IMR-90 (cell line): Measurements from ENCODE around the gene NADSYN1. TPM values are rescaled to one million over a fixed set of nuclear protein-coding genes. Genes with fewer than 3 reads are reported as not detected.

Experiments used
- ATAC-seq: fragments of 200-7000 bp; cut with Tn5 transposase; 2 replicates; pipeline ENCODE4 v1.9.1; 2020; ENCODE audit warnings: low read depth, mild to moderate bottlenecking, moderate library complexity
- BruUV-seq: library from RNA; stranded (reverse); fragments of 400-500 nt; replicated peaks from 2 replicates; lab custom pipeline; 2021; lab: Mats Ljungman, UMichigan
- CTCF ChIA-PET: fragments of 300-600 bp; formaldehyde crosslinking; extraction: SDS; loops from one replicate; lab custom pipeline; 2021; ENCODE audit warnings: antibody characterized with exemption; lab: Yijun Ruan, JAX
- POLR2A ChIA-PET: fragments of 300-600 bp; sonication (Branson Sonifier 250); formaldehyde crosslinking; loops from one replicate; lab custom pipeline; 2022; ENCODE audit warnings: antibody characterized with exemption; ENCODE audit not compliant: unreplicated experiment; lab: Charles Lee
- DNase-seq: peaks from one replicate; pipeline ENCODE4 v3.0.0; 2013
- H2AFZ ChIP-seq: replicated peaks from 2 replicates; pipeline ENCODE3; 2013; ENCODE audit warnings: low read length, mild to moderate bottlenecking; ENCODE audit not compliant: poor library complexity
- H2AK5ac ChIP-seq: 2 replicates; pipeline ENCODE4 v1.6.1; 2013; ENCODE audit warnings: low read depth, low read length, inconsistent platforms
- H2AK9ac ChIP-seq: replicated peaks from 2 replicates; pipeline ENCODE3; 2013; ENCODE audit warnings: mild to moderate bottlenecking, low read depth, low read length, moderate library complexity; ENCODE audit not compliant: poor library complexity
- H2BK120ac ChIP-seq: 2 replicates; pipeline ENCODE4 v1.6.1; 2013; ENCODE audit warnings: low read depth, low read length, inconsistent platforms
- H2BK15ac ChIP-seq: 3 replicates; pipeline ENCODE4 v1.6.1; 2013; ENCODE audit warnings: low read depth, low read length, inconsistent platforms
- H2BK20ac ChIP-seq: 2 replicates; pipeline ENCODE4 v1.6.1; 2013; ENCODE audit warnings: low read depth, mild to moderate bottlenecking, inconsistent platforms, low read length, moderate library complexity
- H2BK5ac ChIP-seq: 2 replicates; pipeline ENCODE4 v1.6.1; 2013; ENCODE audit warnings: mild to moderate bottlenecking, low read depth, low read length, inconsistent platforms; ENCODE audit not compliant: poor library complexity, severe bottlenecking
- H3K14ac ChIP-seq: replicated peaks from 2 replicates; pipeline ENCODE4 v1.6.1; 2013; ENCODE audit warnings: low read depth, low read length, inconsistent platforms
- H3K18ac ChIP-seq: 2 replicates; pipeline ENCODE4 v1.6.1; 2013; ENCODE audit warnings: low read depth, low read length, control low read depth
- H3K23ac ChIP-seq: 2 replicates; pipeline ENCODE4 v1.6.1; 2013; ENCODE audit warnings: low read depth, low read length, inconsistent platforms
- H3K27ac ChIP-seq: 2 replicates; pipeline ENCODE4 v1.5.1; 2013; ENCODE audit warnings: mild to moderate bottlenecking, control low read depth, low read length; ENCODE audit not compliant: insufficient read depth
- H3K27me3 ChIP-seq: 2 replicates; pipeline ENCODE4 v1.6.1; 2013; ENCODE audit warnings: low read length; ENCODE audit not compliant: control insufficient read depth, insufficient read depth
- H3K36me3 ChIP-seq: 2 replicates; pipeline ENCODE4 v1.6.1; 2013; ENCODE audit warnings: low read length, mixed read lengths; ENCODE audit not compliant: control insufficient read depth, insufficient read depth
- H3K4ac ChIP-seq: 2 replicates; pipeline ENCODE4 v1.6.1; 2013; ENCODE audit warnings: low read depth, low read length, inconsistent platforms
- H3K4me1 ChIP-seq: 2 replicates; pipeline ENCODE4 v1.6.1; 2013; ENCODE audit warnings: low read length, mixed read lengths; ENCODE audit not compliant: control insufficient read depth, insufficient read depth
- H3K4me2 ChIP-seq: 2 replicates; pipeline ENCODE4 v1.6.1; 2013; ENCODE audit warnings: low read depth, mild to moderate bottlenecking, control low read depth, low read length, moderate library complexity
- H3K4me3 ChIP-seq: 2 replicates; pipeline ENCODE4 v1.5.1; 2013; ENCODE audit warnings: low read depth, mild to moderate bottlenecking, control low read depth, low read length, moderate library complexity; ENCODE audit not compliant: insufficient read depth
- H3K56ac ChIP-seq: 2 replicates; pipeline ENCODE4 v1.6.1; 2013; ENCODE audit warnings: low read length, inconsistent platforms; ENCODE audit not compliant: insufficient read depth; ENCODE audit errors: extremely low read depth
- H3K79me1 ChIP-seq, 2 experiments: 2 replicates each; pipeline ENCODE4 v1.6.1; 2013; ENCODE audit warnings: low read length in 2 of 2, inconsistent platforms in 1 of 2, low read depth in 1 of 2
- H3K9ac ChIP-seq: 2 replicates; pipeline ENCODE4 v1.6.1; 2013; ENCODE audit warnings: low read depth, low read length, control low read depth
- H3K9me1 ChIP-seq: 2 replicates; pipeline ENCODE4 v1.6.1; 2013; ENCODE audit warnings: low read length, inconsistent platforms; ENCODE audit not compliant: insufficient read depth
- H3K9me3 ChIP-seq: 2 replicates; pipeline ENCODE4 v1.6.1; 2013; ENCODE audit warnings: low read length; ENCODE audit not compliant: control insufficient read depth, insufficient read depth
- H4K20me1 ChIP-seq: 2 replicates; pipeline ENCODE4 v1.6.1; 2013; ENCODE audit warnings: low read length, inconsistent platforms; ENCODE audit not compliant: insufficient read depth
- H4K5ac ChIP-seq: 2 replicates; pipeline ENCODE4 v1.6.1; 2013; ENCODE audit warnings: mild to moderate bottlenecking, low read depth, low read length, control low read depth
- H4K8ac ChIP-seq, 2 experiments: 2 replicates each; pipeline ENCODE4 v1.6.1; 2013; ENCODE audit warnings: low read depth in 2 of 2, low read length in 2 of 2, control low read depth in 1 of 2, inconsistent platforms in 1 of 2
- H4K91ac ChIP-seq: 2 replicates; pipeline ENCODE4 v1.6.1; 2013; ENCODE audit warnings: low read depth, low read length, inconsistent platforms; ENCODE audit not compliant: insufficient read depth
- BHLHE40 ChIP-seq: fragments of 150-350 bp; IDR thresholded peaks from 2 replicates; pipeline ENCODE4 v1.6.1; 2016; ENCODE audit warnings: mild to moderate bottlenecking, low read depth, low read length
- CEBPB ChIP-seq: IDR thresholded peaks from 2 replicates; pipeline ENCODE4 v1.6.1; 2012; ENCODE audit warnings: low read depth, low read length, improper control_type of control experiment
- CHD1 ChIP-seq: IDR thresholded peaks from 2 replicates; pipeline ENCODE4 v1.6.1; 2012; ENCODE audit warnings: low read depth, low read length, improper control_type of control experiment
- FOS ChIP-seq: fragments of 150-350 bp; IDR thresholded peaks from 2 replicates; pipeline ENCODE4 v1.6.1; 2016; ENCODE audit warnings: low read depth, low read length
- MAFK ChIP-seq: IDR thresholded peaks from 2 replicates; pipeline ENCODE4 v1.6.1; 2012; ENCODE audit warnings: low read depth, low read length, improper control_type of control experiment
- MAZ ChIP-seq: IDR thresholded peaks from 2 replicates; pipeline ENCODE4 v1.6.1; 2012; ENCODE audit warnings: low read depth, mild to moderate bottlenecking, low read length, improper control_type of control experiment, moderate library complexity, borderline replicate concordance
- MXI1 ChIP-seq: IDR thresholded peaks from 2 replicates; pipeline ENCODE4 v1.6.1; 2012; ENCODE audit warnings: low read depth, mild to moderate bottlenecking, low read length, moderate library complexity, borderline replicate concordance
- NFE2L2 ChIP-seq: fragments of 150-350 bp; IDR thresholded peaks from 2 replicates; pipeline ENCODE4 v1.6.1; 2016; ENCODE audit warnings: low read depth, mild to moderate bottlenecking, low read length
- POLR2A ChIP-seq: IDR thresholded peaks from 2 replicates; pipeline ENCODE4 v1.6.1; 2012; ENCODE audit warnings: mild to moderate bottlenecking, low read depth, low read length
- RAD21 ChIP-seq: IDR thresholded peaks from 2 replicates; pipeline ENCODE4 v1.6.1; 2012; ENCODE audit warnings: low read length, improper control_type of control experiment
- RCOR1 ChIP-seq: IDR thresholded peaks from 2 replicates; pipeline ENCODE4 v1.6.1; 2012; ENCODE audit warnings: mild to moderate bottlenecking, low read length, improper control_type of control experiment; ENCODE audit not compliant: insufficient replicate concordance
- RFX5 ChIP-seq: IDR thresholded peaks from 2 replicates; pipeline ENCODE4 v1.8.0; 2012; ENCODE audit warnings: low read depth, mild to moderate bottlenecking, low read length, moderate library complexity
- SMC3 ChIP-seq: fragments of 150-350 bp; IDR thresholded peaks from 2 replicates; pipeline ENCODE4 v1.6.1; 2016; ENCODE audit warnings: low read depth, mild to moderate bottlenecking, antibody characterized with exemption, low read length, moderate library complexity
- WGBS, 2 experiments: methylation state at CpG; one replicate each; pipeline versions ENCODE4 v1.1.5 to v1.1.7; 2013; ENCODE audit warnings: missing lambda C conversion rate in 2 of 2; ENCODE audit not compliant: insufficient read length in 1 of 2; ENCODE audit errors: extremely low coverage in 2 of 2; 5-methylcytosine and 5-hydroxymethylcytosine counted together
- dilution Hi-C: fragments of 300-500 bp; cut with HindIII; formaldehyde crosslinking; loops from one replicate; pipeline ENCODE4 v1.14.3; 2018; ENCODE audit warnings: low sequenced_read_pairs; ENCODE audit not compliant: unreplicated experiment
- in situ Hi-C: fragments of 300-500 bp; cut with MboI; formaldehyde crosslinking; loops from 3 replicates; pipeline ENCODE4 v1.14.3; 2019; ENCODE audit warnings: low sequenced_read_pairs, inconsistent platforms, mixed read lengths
- intact Hi-C: fragments of 100-400 bp; cut with micrococcal nuclease; formaldehyde crosslinking; loops from 2 replicates; pipeline ENCODE4 v1.10.0; 2022
- polyA plus RNA-seq, 3 experiments: library from polyadenylated mRNA; depleted of rRNA; stranded (reverse); fragments of >200 nt; gene quantifications; 2 replicates each; pipeline ENCODE4 v1.2.3, GENCODE V29; 2012; ENCODE audit warnings: low replicate concordance in 1 of 3
- total RNA-seq: library from RNA; depleted of rRNA; stranded (reverse); fragments of >200 nt; gene quantifications from 2 replicates; pipeline ENCODE4 v1.2.3, GENCODE V29; 2012
- TF ChIP-seq, protein P1 (sequence below): fragments of 150-350 bp; IDR thresholded peaks from 2 replicates; pipeline ENCODE4 v1.6.1; 2017; ENCODE audit warnings: mild to moderate bottlenecking, antibody characterized with exemption, low read length, low read depth
- TF ChIP-seq, protein P2 (sequence below): fragments of 150-350 bp; IDR thresholded peaks from 2 replicates; pipeline ENCODE4 v1.6.1; 2016; ENCODE audit warnings: low read depth, mild to moderate bottlenecking, low read length, moderate library complexity, borderline replicate concordance
- TF ChIP-seq, protein P3 (sequence below): conservative IDR thresholded peaks from 2 replicates; pipeline ENCODE4 v1.5.1; 2012; ENCODE audit warnings: mild to moderate bottlenecking, low read depth, low read length, improper control_type of control experiment

NADSYN1 gene
- total and polyA plus RNA-seq, 2 of the 4 experiments (the other 2 are of a cell fraction) = 69.5 to 70.4 TPM

DNA sequence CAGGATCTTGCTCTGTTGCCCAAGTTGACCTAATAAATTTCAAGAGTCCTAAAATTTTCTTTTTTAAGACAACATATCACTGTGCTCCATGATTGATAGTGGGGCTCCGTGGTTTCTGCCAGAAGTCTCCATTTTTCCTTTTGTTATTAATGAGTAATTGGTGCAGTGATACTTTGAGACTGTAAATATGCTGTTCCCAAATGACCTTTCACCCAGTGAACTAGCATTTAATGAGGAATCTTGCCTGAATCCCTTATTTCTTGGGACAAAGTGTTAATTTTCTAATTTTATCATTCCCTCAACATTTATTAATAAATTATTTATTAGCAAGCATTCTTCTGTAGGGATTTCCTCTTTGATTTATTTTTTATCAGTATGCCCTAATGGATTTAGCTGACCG, 2.5 kb upstream of the NADSYN1 start:
- Histone ChIP-seq H2BK5ac (no peak overlapping the region), H4K5ac (no peak overlapping the region), H3K56ac (no peak overlapping the region), H4K20me1 (peaks cover 9% of the 10 kb centered on the region; the same call in 1 of the 2 replicates), H3K79me1 (peaks cover 26 to 38% of the 10 kb centered on the region in 2 experiments), H3K18ac (no peak overlapping the region), H2BK15ac (no peak overlapping the region), H3K4ac (no peak overlapping the region), H4K8ac (no peak overlapping the region), H2AFZ (no peak overlapping the region), H3K9me3 (no peaks in the 10 kb centered on the region), H2AK9ac (no peak overlapping the region), H4K91ac (no peak overlapping the region), H2BK20ac (no peak overlapping the region), H3K4me3 (no peak overlapping the region), H3K4me2 (no peak overlapping the region), H3K9me1 (no peaks in the 10 kb centered on the region; the same call in 1 of the 2 replicates), H3K4me1 (peaks cover 9% of the 10 kb centered on the region), H3K9ac (no peak overlapping the region), H2AK5ac (no peak overlapping the region), H3K36me3 (peaks cover 6% of the 10 kb centered on the region), H3K27me3 (no peaks in the 10 kb centered on the region), H3K23ac (no peak overlapping the region), H2BK120ac (no peak overlapping the region), H3K14ac (no peak overlapping the region), H3K27ac (no peak overlapping the region)
- intact Hi-C loops = no loop called here
- no CpG with 5 or more reads among the region's 2 CpGs for WGBS, 2 experiments
- in situ Hi-C loops = no loop called here
- ChIA-PET POLR2A (no interaction called here), CTCF (no interaction called here)
- BruUV-seq = no TSS peak
- no peak for DNase-seq
- ATAC-seq = no peak
- dilution Hi-C loops = no loop called here
- TF ChIP-seq RCOR1 = no peak
- TF ChIP-seq RAD21 = no peak
- TF ChIP-seq CHD1 = no peak
- no peak for TF ChIP-seq POLR2A
- no peak for TF ChIP-seq FOS
- TF ChIP-seq NFE2L2 = no peak
- TF ChIP-seq, protein P1, sequence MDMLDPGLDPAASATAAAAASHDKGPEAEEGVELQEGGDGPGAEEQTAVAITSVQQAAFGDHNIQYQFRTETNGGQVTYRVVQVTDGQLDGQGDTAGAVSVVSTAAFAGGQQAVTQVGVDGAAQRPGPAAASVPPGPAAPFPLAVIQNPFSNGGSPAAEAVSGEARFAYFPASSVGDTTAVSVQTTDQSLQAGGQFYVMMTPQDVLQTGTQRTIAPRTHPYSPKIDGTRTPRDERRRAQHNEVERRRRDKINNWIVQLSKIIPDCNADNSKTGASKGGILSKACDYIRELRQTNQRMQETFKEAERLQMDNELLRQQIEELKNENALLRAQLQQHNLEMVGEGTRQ = no peak
- no peak for TF ChIP-seq SMC3
- no peak for TF ChIP-seq MXI1
- TF ChIP-seq MAZ = no peak
- TF ChIP-seq RFX5 = no peak
- TF ChIP-seq BHLHE40 = no peak
- TF ChIP-seq CEBPB = no peak
- TF ChIP-seq, protein P2, sequence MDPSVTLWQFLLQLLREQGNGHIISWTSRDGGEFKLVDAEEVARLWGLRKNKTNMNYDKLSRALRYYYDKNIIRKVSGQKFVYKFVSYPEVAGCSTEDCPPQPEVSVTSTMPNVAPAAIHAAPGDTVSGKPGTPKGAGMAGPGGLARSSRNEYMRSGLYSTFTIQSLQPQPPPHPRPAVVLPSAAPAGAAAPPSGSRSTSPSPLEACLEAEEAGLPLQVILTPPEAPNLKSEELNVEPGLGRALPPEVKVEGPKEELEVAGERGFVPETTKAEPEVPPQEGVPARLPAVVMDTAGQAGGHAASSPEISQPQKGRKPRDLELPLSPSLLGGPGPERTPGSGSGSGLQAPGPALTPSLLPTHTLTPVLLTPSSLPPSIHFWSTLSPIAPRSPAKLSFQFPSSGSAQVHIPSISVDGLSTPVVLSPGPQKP = no peak
- TF ChIP-seq, protein P3, sequence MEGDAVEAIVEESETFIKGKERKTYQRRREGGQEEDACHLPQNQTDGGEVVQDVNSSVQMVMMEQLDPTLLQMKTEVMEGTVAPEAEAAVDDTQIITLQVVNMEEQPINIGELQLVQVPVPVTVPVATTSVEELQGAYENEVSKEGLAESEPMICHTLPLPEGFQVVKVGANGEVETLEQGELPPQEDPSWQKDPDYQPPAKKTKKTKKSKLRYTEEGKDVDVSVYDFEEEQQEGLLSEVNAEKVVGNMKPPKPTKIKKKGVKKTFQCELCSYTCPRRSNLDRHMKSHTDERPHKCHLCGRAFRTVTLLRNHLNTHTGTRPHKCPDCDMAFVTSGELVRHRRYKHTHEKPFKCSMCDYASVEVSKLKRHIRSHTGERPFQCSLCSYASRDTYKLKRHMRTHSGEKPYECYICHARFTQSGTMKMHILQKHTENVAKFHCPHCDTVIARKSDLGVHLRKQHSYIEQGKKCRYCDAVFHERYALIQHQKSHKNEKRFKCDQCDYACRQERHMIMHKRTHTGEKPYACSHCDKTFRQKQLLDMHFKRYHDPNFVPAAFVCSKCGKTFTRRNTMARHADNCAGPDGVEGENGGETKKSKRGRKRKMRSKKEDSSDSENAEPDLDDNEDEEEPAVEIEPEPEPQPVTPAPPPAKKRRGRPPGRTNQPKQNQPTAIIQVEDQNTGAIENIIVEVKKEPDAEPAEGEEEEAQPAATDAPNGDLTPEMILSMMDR = no peak
- TF ChIP-seq MAFK = no peak
